C1 segment of cervical spinal cord (tissue), 14 donors: ENCODE data around the gene WDPCP.
"Not testable (repeated sequence)": the region's sequence is repeated elsewhere in the genome, so short reads cannot be mapped to it uniquely, and the experiment has no call there.

ENCODE experiments used
- DNase-seq, 14 donors: peaks; one replicate each; lab custom pipeline; 2025; lab: John Stamatoyannopoulos, UW

WDPCP gene

DNA sequence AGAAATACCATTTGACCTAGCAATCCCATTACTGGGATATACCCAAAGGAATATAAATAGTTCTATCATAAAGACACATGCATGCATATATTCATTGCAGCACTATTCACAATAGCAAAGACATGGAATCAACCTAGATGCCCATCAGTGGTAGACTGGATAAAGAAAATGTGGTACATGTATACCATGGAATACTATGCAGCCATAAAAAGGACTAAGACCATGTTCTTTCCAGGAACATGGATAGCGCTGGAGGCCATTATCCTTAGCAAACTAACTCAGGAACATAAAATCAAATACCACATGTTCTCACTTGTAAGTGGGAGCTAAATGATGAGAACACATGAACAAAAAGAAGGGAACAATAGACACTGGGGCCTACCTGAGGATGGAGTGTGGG is 119.0 kb downstream of the WDPCP start:
- not testable (repeated sequence) for DNase-seq

GRCh38 chr2:63465633-63466032 is 122.6 kb downstream of the WDPCP start:
- DNase-seq, result no peak

GRCh38 chr2:63463142-63463541 is 125.1 kb downstream of the WDPCP start:
- DNase-seq, result no peak

GRCh38 chr2:63446658-63447057 is 141.6 kb downstream of the WDPCP start:
- no peak for DNase-seq

- DNase-seq, result no peak
These were observed 143.6 kb downstream of the WDPCP start for GRCh38 chr2:63444565-63445288.

GRCh38 chr2:63440612-63441011 is 147.7 kb downstream of the WDPCP start:
- no peak for DNase-seq

- DNase-seq, result no peak
These were observed 150.1 kb downstream of the WDPCP start for GRCh38 chr2:63438181-63438580.

DNA sequence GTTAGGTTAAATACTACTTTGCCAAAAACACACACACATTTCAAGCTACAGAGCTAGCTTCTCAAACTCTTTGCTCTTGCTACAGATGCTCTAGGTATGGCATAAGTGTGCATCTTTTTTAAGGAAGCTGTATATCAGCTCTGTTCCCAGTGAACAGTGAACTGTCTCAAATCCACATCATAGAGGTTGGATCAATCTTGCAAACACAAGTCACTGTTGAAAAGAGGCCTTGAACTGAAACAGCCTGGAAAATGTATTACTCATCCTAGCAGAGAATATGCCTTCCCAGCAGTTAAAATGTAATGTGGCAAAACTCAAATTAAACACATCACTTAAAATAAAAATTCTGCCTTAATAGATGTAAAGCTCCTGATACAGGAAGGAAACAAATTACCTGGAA is 151.8 kb downstream of the WDPCP start:
- no peak for DNase-seq

DNA sequence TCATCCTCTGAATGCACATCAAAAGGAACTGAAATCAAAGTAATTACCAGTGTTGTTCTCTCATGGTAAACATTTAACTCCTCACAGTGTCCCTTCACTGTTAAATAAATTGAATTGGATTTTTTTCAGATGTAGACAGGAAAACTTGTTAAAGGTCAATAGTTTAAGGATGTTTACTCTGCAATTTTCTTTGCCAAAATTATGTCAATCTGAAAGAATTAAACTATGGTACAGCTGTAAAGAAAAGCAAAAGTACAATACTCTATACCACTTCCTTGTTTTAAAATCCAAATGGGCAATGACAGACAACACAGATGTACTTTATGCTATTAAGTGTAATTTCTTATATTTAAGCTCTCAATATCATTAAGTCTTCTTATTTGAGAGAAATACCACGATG is 153.2 kb downstream of the WDPCP start:
- DNase-seq, result no peak

DNA sequence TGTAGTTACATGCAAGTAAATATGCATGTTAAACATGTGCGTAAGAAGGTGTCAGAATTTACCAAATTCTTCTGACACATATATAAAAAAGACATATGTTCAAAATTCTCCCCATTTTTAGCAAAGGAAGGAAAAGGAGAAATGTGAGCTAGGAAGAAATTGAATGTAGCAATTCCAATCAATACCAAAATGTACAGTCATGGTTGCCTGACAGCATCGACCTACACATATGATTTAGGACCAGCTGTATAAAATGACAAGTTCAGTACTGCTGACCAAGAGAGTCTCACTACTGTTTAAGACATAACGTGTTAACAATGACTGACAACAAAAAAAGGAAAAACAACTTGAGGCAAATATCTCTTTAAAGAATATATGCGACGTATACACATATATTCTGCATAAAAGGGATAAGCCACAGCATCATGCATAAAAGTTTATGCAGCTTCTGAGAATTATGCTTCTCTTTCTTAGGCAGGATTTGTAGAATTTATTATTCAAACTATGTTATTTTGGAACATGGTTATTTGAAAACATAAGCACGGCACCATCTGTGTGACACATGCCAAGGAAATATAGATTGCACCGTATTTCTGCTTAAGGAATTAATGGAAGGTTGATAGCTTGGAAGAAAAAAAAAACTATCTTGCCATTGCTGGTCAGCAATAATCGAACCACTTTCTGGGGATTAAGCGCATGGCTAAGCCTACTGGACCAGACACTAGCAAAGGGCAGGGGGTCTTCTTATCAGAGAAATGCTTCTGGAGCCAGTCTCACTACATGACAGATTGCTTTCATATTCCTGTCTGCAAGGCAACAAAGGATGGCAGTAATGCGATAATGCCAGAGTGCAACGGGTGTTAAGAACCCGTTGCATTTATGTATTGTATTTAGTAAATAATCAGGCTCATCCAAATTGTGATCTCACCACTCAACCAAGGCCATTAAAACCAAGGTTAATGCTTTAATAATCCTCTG is 154.0 kb downstream of the WDPCP start:
- DNase-seq, result no peak

- DNase-seq, result no peak
These were observed 155.9 kb downstream of the WDPCP start for GRCh38 chr2:63432373-63432772.

DNA sequence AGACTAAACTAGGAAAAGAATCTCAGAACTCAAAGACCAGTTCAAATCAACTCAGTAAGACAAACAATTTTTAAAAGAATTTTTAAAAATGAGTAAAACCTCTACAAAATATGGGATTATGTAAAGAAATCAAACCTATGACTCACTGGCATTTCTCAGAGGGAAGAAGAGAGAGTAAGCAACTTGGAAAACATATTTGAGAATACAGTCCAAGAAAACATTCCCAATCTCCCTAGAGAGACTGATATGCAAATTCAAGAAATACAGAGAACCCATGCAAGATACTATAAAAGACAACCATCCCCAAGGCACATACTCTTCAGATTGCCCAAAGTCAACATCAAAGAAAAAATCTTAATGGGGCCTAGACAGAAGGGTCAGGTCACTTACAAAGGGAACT is 162.7 kb downstream of the WDPCP start:
- no peak for DNase-seq

DNA sequence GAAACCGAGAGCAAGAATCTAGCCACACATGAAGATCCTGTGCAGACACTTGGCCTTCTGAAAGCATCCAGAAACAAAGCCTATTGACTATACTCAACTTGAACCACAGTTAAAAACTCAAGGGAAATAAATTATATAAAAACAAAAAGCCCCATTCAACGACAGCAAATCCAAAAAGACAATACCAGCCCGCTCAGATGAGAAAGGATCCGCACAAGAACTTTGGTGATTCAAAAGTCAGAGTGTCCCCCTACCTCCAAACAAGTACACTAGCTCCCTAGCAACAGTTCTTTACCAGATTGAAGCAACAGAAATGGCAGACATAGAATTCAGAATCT is 163.2 kb downstream of the WDPCP start:
- no peak for DNase-seq

- no peak for DNase-seq
These were observed 163.8 kb downstream of the WDPCP start for GRCh38 chr2:63424329-63425078.

DNA sequence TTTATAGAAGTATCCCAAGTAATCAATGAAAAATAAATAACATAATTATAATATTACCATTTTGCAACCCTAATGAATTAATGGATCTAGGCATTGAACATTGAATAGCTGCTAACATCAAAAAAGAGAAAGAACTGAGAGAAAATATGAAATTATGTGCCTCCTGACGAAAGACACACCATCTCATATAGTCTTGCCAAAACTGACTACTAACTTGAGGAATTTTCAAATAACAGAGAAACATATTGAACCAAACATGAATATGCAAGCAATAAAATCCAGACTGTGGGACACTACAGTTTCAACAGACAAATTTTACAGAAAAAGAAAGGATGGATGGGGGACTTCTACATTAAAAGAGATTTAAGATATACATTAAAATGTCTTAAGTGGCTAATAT is 165.7 kb downstream of the WDPCP start:
- no peak for DNase-seq

DNA sequence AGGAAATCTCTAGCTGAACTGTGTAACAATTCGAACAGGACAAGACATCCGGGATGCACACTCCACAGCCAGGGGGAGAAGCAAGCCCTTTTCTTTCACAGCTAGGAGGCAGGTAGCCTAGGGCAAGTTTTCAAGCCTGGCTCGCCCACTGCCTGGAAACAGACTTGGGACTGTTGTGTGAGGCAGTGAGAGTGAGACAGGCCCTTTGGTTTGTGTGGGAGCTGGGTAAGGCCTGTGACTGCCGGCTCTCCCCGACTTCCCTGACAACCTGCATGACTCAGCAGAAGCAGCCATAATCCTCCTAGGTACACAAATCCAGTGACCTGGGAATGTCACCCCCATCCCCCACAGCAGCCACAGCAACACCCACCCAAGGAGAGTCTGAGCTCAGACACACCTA is 179.7 kb downstream of the WDPCP start:
- DNase-seq, result no peak

GRCh38 chr2:63406641-63407040 is 181.6 kb downstream of the WDPCP start:
- DNase-seq, result no peak

GRCh38 chr2:63403820-63404219 is 184.5 kb downstream of the WDPCP start:
- no peak for DNase-seq

- not testable (repeated sequence) for DNase-seq
These were observed 185.4 kb downstream of the WDPCP start for GRCh38 chr2:63402889-63403288.

DNA sequence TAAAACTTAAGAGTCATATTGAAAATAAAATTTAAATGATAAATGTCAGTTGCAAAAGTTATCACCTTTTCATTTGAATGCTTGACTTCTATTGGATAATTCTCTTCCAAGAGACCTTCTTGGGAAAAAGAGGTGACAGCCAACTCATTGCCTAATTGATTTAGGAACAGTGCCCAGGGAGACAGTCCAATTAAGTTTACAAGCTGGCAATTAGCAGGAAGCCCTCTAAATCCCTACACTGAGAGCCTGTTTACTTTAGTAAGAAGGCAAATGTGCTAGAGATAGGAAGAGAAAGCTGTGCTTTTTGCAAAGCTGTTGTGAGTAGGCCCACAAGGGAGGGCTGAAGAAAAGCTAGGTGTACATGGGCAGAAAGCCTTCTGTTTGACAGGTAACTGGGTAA is 189.1 kb downstream of the WDPCP start:
- DNase-seq, result no peak

DNA sequence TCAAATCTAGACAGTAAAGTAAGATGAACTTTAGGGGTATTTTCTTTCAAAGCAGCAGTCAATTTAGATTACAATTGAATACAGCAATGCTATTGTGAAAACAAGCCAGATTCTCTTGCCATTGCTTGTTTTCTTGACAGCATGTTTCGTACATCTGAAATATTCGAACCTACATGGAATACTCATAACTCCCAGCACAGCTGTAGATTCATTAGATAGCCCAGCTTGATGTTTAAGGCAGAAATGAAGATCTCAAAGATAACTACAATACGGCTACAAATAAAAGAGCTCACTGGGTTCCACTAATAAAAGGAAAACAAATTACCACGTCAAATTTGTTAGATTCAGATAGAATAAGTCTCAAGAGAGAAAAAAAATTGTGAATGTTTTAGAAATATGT is 208.8 kb downstream of the WDPCP start:
- DNase-seq, result no peak

DNA sequence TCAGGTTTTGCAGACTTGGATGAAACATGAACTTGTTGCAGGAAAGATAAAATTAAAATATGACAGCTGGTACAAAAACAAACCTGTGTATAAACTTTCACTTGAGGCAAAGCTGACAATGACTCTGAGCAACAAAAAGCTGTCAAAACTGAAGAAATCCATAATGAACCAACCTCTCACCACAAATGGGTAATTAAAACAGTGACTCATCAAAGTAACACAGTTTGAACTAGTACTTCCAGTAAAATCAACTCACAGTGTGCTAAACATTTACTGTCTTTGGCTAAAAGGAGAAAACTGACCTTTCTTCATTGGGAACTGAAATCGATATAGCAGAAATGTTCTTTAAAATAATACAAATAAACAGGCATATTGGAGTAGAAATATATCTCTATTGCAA is 209.7 kb downstream of the WDPCP start:
- no peak for DNase-seq
